Activated naive CD4-positive, alpha-beta T cell treated with anti-CD3 and anti-CD28 coated beads, Interleukin-2, amount 50 U/mL, for 16 hours (primary cell): ENCODE results near the gene MAP7D3.
"Not testable (repeated sequence)": the region's sequence is repeated elsewhere in the genome, so short reads cannot be mapped to it uniquely, and the experiment has no call there.

ENCODE experiments used
- DNase-seq: peaks from one replicate; pipeline ENCODE4 v3.0.0-alpha.2; 2020

The MAP7D3 gene

GRCh38 chrX:136171420-136171819, 79.8 kb downstream of the MAP7D3 start:
- DNase-seq = no peak

- DNase-seq = no peak
Measured at GRCh38 chrX:136170139-136170800, 80.9 kb downstream of the MAP7D3 start.

- no peak for DNase-seq
Measured at GRCh38 chrX:136168929-136169735, 82.1 kb downstream of the MAP7D3 start.

GRCh38 chrX:136167989-136168388, 83.2 kb downstream of the MAP7D3 start:
- DNase-seq = not testable (repeated sequence)

- DNase-seq = no peak
Measured at GRCh38 chrX:136166221-136166855, 84.9 kb downstream of the MAP7D3 start.

GRCh38 chrX:136165406-136165805, 85.8 kb downstream of the MAP7D3 start:
- DNase-seq = no peak

GRCh38 chrX:136163689-136164088, 87.5 kb downstream of the MAP7D3 start:
- DNase-seq = no peak
